Testis (tissue), 2 donors: ENCODE results near the gene WBP2NL.

Experiments
- CTCF ChIP-seq, 3 experiments: fragments of 450-650 bp in 2 of 3; fragments of 200-600 bp in 1 of 3; sonication (generic) in 1 of 3; IDR thresholded peaks; one replicate each; pipeline ENCODE4 v1.5.1; 2016 to 2019; ENCODE audit warnings: antibody characterized with exemption in 3 of 3, mild to moderate bottlenecking in 2 of 3, moderate library complexity in 1 of 3
- POLR2A ChIP-seq: fragments of 450-650 bp; IDR thresholded peaks from one replicate; pipeline ENCODE4 v1.6.1; 2017; ENCODE audit warnings: antibody characterized with exemption, mild to moderate bottlenecking, moderate library complexity

GRCh38 chr22:41974691-41975290 is 23.8 kb upstream of the WBP2NL start:
- TF ChIP-seq CTCF (IDR thresholded peaks at IDR 0.05) (no peak), POLR2A (no peak)
